AG09319 (cell line): ENCODE data around the gene GRIN2A.

Experiments
- DNase-seq: peaks from one replicate; pipeline ENCODE4 v3.0.0-alpha.2; 2010; ENCODE audit warnings: low read depth; ENCODE audit errors: extremely low read depth
- TF ChIP-seq, protein P1 (sequence below): IDR thresholded peaks from 2 replicates; pipeline ENCODE4 v1.5.1; 2011; ENCODE audit warnings: low read depth, mild to moderate bottlenecking, inconsistent platforms, low read length, moderate library complexity

GRIN2A gene

GRCh38 chr16:10080051-10080772, 102.0 kb downstream of the GRIN2A start:
- peak; percentile 52 for DNase-seq
- TF ChIP-seq, protein P1, sequence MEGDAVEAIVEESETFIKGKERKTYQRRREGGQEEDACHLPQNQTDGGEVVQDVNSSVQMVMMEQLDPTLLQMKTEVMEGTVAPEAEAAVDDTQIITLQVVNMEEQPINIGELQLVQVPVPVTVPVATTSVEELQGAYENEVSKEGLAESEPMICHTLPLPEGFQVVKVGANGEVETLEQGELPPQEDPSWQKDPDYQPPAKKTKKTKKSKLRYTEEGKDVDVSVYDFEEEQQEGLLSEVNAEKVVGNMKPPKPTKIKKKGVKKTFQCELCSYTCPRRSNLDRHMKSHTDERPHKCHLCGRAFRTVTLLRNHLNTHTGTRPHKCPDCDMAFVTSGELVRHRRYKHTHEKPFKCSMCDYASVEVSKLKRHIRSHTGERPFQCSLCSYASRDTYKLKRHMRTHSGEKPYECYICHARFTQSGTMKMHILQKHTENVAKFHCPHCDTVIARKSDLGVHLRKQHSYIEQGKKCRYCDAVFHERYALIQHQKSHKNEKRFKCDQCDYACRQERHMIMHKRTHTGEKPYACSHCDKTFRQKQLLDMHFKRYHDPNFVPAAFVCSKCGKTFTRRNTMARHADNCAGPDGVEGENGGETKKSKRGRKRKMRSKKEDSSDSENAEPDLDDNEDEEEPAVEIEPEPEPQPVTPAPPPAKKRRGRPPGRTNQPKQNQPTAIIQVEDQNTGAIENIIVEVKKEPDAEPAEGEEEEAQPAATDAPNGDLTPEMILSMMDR = no peak

DNA sequence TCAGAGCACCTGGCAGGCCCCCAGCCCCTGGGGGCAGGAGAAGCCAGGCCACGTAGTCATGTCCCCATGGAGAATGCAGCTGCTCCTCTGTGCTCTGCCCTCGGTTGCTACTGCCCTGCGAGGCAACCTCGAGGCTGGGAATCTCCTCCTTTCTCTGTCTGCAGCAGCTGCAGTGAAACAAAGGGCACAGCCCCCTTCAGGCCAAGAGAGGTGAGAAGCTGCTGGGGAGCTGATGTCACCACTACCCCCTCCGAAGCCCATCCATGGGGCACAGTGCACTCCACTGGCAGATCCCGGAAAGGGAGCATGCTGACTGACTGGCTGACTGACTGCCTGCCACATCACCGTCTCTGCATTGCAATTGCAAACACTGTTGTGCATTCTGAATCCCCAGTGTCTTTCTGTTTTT, 103.7 kb downstream of the GRIN2A start:
- TF ChIP-seq, protein P1 = no peak
- no peak for DNase-seq

- DNase-seq = no peak
These were observed 104.4 kb downstream of the GRIN2A start for GRCh38 chr16:10077861-10078260.

GRCh38 chr16:10076037-10076436, 106.2 kb downstream of the GRIN2A start:
- no peak for DNase-seq
- TF ChIP-seq, protein P1 = no peak

More at GRCh38 chr16:10077861-10078260, 104.4 kb downstream of the GRIN2A start:
- TF ChIP-seq, protein P1 = no peak

- no peak for DNase-seq
- TF ChIP-seq, protein P1 = no peak
These were observed 111.6 kb downstream of the GRIN2A start for GRCh38 chr16:10070591-10070990.

DNA sequence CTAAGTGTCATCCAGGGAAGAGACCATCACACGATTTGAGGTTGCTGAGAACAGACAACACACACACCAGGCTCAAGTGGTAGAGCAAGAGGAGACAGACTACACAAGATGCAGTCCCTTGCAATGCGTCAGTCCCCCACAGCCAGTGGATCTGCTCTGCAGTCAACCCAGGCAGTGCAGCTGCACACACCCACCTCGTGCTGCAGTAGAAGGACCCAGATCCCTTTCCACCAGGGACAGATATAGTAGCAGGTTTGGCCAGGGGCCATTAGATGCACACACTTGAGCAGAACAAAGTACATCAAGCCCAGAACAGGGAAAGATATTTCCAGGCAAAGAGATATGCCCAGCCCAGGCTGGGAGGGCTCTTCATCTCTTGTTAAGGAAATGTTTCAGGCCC, 112.9 kb downstream of the GRIN2A start:
- no peak for DNase-seq
- TF ChIP-seq, protein P1 = no peak

- no peak for DNase-seq
- TF ChIP-seq, protein P1 = no peak
These were observed 114.4 kb downstream of the GRIN2A start for GRCh38 chr16:10067835-10068234.
